ENCODE results near the gene SPDYE4.

Gene SPDYE4

DNA sequence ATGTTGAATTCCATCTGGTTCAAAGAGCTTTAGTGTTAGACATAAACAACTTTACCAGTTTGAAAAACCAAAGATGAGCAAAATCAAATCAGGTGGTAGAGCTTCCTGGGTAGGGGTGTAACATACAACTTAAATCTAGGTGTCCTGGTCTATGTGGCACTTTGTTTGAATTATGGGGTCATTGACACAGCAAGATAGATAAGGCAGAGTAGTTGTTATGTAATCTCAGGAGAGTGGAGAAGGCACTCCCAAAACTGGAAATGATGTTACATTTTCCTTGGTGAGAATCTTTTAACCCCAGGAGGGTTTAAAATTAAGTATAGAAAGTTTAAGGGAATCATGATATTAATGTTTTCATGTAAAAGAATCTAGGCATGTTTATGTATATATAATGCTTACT is 45.6 kb downstream of the SPDYE4 start:
- H3K27me3 ChIP-seq (ENCODE audit: control insufficient read depth, insufficient read depth, low read length) = no peaks in the 10 kb centered on the region
- no peaks in the 10 kb centered on the region for H3K4me1 ChIP-seq
- H3K4me2 ChIP-seq (ENCODE audit: low read length) = no peak overlapping the region
- no peak overlapping the region for H3K4me3 ChIP-seq (ENCODE audit: low read depth, low read length)
- H2AFZ ChIP-seq = no peak overlapping the region
- H3K36me3 ChIP-seq (ENCODE audit: control insufficient read depth, insufficient read depth, low read length) = no peaks in the 10 kb centered on the region
- H3K79me2 ChIP-seq = no peaks in the 10 kb centered on the region
- H3K9ac ChIP-seq = no peak overlapping the region
- H3K27ac ChIP-seq = no peak overlapping the region
- TF ChIP-seq, protein P1, sequence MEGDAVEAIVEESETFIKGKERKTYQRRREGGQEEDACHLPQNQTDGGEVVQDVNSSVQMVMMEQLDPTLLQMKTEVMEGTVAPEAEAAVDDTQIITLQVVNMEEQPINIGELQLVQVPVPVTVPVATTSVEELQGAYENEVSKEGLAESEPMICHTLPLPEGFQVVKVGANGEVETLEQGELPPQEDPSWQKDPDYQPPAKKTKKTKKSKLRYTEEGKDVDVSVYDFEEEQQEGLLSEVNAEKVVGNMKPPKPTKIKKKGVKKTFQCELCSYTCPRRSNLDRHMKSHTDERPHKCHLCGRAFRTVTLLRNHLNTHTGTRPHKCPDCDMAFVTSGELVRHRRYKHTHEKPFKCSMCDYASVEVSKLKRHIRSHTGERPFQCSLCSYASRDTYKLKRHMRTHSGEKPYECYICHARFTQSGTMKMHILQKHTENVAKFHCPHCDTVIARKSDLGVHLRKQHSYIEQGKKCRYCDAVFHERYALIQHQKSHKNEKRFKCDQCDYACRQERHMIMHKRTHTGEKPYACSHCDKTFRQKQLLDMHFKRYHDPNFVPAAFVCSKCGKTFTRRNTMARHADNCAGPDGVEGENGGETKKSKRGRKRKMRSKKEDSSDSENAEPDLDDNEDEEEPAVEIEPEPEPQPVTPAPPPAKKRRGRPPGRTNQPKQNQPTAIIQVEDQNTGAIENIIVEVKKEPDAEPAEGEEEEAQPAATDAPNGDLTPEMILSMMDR (IDR thresholded peaks at IDR 0.05) = no peak
- no peaks in the 10 kb centered on the region for H3K9me3 ChIP-seq (ENCODE audit: control insufficient read depth, low read length)

DNA sequence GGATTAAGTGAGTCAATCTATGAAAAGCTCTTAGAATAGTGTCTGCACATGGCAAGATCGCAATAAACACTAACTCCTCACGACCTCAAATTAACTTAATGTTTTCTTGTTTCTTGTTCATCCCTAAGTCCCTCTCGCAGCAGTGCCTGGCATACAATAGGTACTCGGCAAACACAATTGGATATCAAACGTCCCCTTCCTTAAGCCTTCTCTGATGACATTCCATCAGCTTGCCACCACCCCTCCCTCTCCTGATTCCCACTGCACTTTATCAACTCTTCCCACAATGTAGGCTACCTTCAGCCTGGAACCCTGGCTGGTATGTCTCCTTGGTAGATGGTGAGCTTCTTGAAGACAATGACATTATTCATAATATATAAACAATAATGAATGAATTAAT is 47.1 kb downstream of the SPDYE4 start:
- no peaks in the 10 kb centered on the region for H3K27me3 ChIP-seq (ENCODE audit: control insufficient read depth, insufficient read depth, low read length)

GRCh38 chr17:8710813-8711212 is 47.5 kb downstream of the SPDYE4 start:
- no peaks in the 10 kb centered on the region for H3K36me3 ChIP-seq (ENCODE audit: control insufficient read depth, insufficient read depth, low read length)
- H3K9ac ChIP-seq = no peak overlapping the region
- H3K9me3 ChIP-seq (ENCODE audit: control insufficient read depth, low read length) = no peaks in the 10 kb centered on the region
- H3K27ac ChIP-seq = no peak overlapping the region
- no peaks in the 10 kb centered on the region for H3K79me2 ChIP-seq
- H3K4me1 ChIP-seq = no peaks in the 10 kb centered on the region
- no peak overlapping the region for H2AFZ ChIP-seq
- TF ChIP-seq, protein P1 (IDR thresholded peaks at IDR 0.05) = no peak
- H3K27me3 ChIP-seq (ENCODE audit: control insufficient read depth, insufficient read depth, low read length) = no peaks in the 10 kb centered on the region
- H3K4me3 ChIP-seq (ENCODE audit: low read depth, low read length) = no peak overlapping the region
- H3K4me2 ChIP-seq (ENCODE audit: low read length) = no peak overlapping the region

More for the DNA sequence above, 47.1 kb downstream of the SPDYE4 start:
- Histone ChIP-seq H3K4me1 (no peaks in the 10 kb centered on the region), H3K4me3 (ENCODE audit: low read depth, low read length) (no peak overlapping the region), H2AFZ (no peak overlapping the region), H3K27ac (no peak overlapping the region), H3K79me2 (no peaks in the 10 kb centered on the region), H3K36me3 (ENCODE audit: control insufficient read depth, insufficient read depth, low read length) (no peaks in the 10 kb centered on the region), H3K9me3 (ENCODE audit: control insufficient read depth, low read length) (no peaks in the 10 kb centered on the region), H3K4me2 (ENCODE audit: low read length) (no peak overlapping the region), H3K9ac (no peak overlapping the region)
- TF ChIP-seq, protein P1 (IDR thresholded peaks at IDR 0.05) = no peak

- H3K9me3 ChIP-seq (ENCODE audit: control insufficient read depth, low read length) = no peaks in the 10 kb centered on the region
- TF ChIP-seq, protein P1 (IDR thresholded peaks at IDR 0.05) = no peak
- H3K4me3 ChIP-seq (ENCODE audit: low read depth, low read length) = no peak overlapping the region
- H3K79me2 ChIP-seq = no peaks in the 10 kb centered on the region
- no peak overlapping the region for H3K27ac ChIP-seq
- H3K4me1 ChIP-seq = no peaks in the 10 kb centered on the region
- H3K36me3 ChIP-seq (ENCODE audit: control insufficient read depth, insufficient read depth, low read length) = no peaks in the 10 kb centered on the region
- H3K4me2 ChIP-seq (ENCODE audit: low read length) = no peak overlapping the region
- H3K27me3 ChIP-seq (ENCODE audit: control insufficient read depth, insufficient read depth, low read length) = no peaks in the 10 kb centered on the region
- H3K9ac ChIP-seq = no peak overlapping the region
- no peak overlapping the region for H2AFZ ChIP-seq
Observed at GRCh38 chr17:8709006-8709405, 49.3 kb downstream of the SPDYE4 start.

GRCh38 chr17:8708025-8708461 is 50.3 kb downstream of the SPDYE4 start:
- Histone ChIP-seq H3K79me2 (no peaks in the 10 kb centered on the region), H3K36me3 (ENCODE audit: control insufficient read depth, insufficient read depth, low read length) (no peaks in the 10 kb centered on the region), H3K9ac (no peak overlapping the region), H3K4me1 (no peaks in the 10 kb centered on the region), H3K4me2 (ENCODE audit: low read length) (no peak overlapping the region), H3K27ac (no peak overlapping the region), H3K4me3 (ENCODE audit: low read depth, low read length) (no peak overlapping the region), H3K27me3 (ENCODE audit: control insufficient read depth, insufficient read depth, low read length) (no peaks in the 10 kb centered on the region), H2AFZ (no peak overlapping the region), H3K9me3 (ENCODE audit: control insufficient read depth, low read length) (no peaks in the 10 kb centered on the region)
- TF ChIP-seq, protein P1 (IDR thresholded peaks at IDR 0.05) = no peak

All from parathyroid adenoma (tissue), 2 donors.